HG03520 (cell line): ENCODE results near the gene ARL15.
"Not testable (repeated sequence)": the region's sequence is repeated elsewhere in the genome, so short reads cannot be mapped to it uniquely, and the experiment has no call there.

ENCODE experiments used
- ATAC-seq: cut with Tn5 transposase; IDR thresholded peaks from one replicate; pipeline ENCODE4 v1.9.1; 2021; ENCODE audit warnings: mild to moderate bottlenecking, moderate library complexity; ENCODE audit not compliant: unreplicated experiment

Gene ARL15

GRCh38 chr5:53871775-53872174, 438.6 kb downstream of the ARL15 start:
- ATAC-seq, result no peak

DNA sequence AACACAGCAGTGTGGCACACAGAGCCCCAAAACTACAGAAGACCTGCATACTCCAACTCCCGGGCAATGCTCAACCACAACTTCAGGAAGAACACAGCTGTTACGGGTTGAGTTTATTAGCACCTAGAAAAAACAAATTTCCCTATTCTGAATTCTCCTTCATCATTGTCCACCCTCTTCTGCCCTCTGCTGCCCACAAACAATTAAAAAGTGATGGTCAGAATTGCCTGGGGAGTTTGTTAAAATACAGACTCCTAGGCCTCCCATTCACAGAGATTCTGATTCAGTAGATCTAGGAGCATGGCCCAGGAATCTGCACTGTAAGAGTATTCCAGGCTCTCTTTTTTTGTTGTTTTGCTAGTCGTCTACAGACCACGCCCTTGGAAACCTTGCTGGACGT, 439.3 kb downstream of the ARL15 start:
- no peak for ATAC-seq

- no peak for ATAC-seq
Measured at GRCh38 chr5:53858700-53859456, 451.5 kb downstream of the ARL15 start.

- no peak for ATAC-seq
Measured at GRCh38 chr5:53856506-53856905, 453.9 kb downstream of the ARL15 start.

GRCh38 chr5:53836851-53837430, 473.4 kb downstream of the ARL15 start:
- not testable (repeated sequence) for ATAC-seq

DNA sequence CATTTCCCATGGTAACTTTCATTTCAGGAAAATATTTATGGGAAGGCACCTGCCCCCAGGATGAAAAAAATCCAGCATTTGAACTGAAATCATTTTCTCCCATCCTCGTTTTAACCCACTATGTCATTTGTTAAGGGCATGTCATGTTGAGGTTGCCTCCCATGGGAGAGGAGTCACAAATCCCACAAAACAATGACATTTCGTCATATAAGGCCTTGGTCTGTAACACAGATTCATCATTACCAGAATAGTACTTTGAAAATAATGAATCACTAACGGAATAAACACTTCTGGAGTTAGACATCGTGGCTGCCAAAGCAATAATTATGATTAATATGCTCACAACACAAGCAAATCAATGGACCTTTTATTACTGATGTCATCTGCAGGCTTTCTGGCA, 475.9 kb downstream of the ARL15 start:
- ATAC-seq, result no peak
